Skeletal muscle tissue (tissue), 4 donors: Measurements from ENCODE around the gene SMARCA4. TPM values are rescaled to one million over a fixed set of nuclear protein-coding genes. Genes with fewer than 3 reads are reported as not detected.
A peak's percentile ranks its signal among the peaks of the same experiment; 100 is the strongest.

ENCODE experiments used
- H3K27ac ChIP-seq: one replicate; pipeline ENCODE4 v1.7.0; 2013; ENCODE audit warnings: mild to moderate bottlenecking, low read depth, low read length, inconsistent platforms
- H3K27me3 ChIP-seq, 3 donors: one replicate each; pipeline ENCODE4 v1.7.0; 2013; ENCODE audit warnings: low read length in 3 of 3; ENCODE audit not compliant: control insufficient read depth in 3 of 3, insufficient read depth in 3 of 3
- H3K36me3 ChIP-seq, 3 donors: one replicate each; pipeline ENCODE4 v1.7.0; 2013; ENCODE audit warnings: low read length in 3 of 3; ENCODE audit not compliant: control insufficient read depth in 3 of 3, insufficient read depth in 3 of 3
- H3K4me1 ChIP-seq, 3 donors: one replicate each; pipeline ENCODE4 v1.7.0; 2013; ENCODE audit warnings: low read length in 3 of 3, mild to moderate bottlenecking in 3 of 3; ENCODE audit not compliant: control insufficient read depth in 3 of 3, insufficient read depth in 3 of 3
- H3K4me3 ChIP-seq, 3 donors: one replicate each; pipeline ENCODE4 v1.7.0; 2013; ENCODE audit warnings: low read length in 3 of 3
- H3K9ac ChIP-seq, 3 donors: one replicate each; pipeline ENCODE4 v1.7.0; 2013; ENCODE audit warnings: low read length in 3 of 3, mild to moderate bottlenecking in 3 of 3, moderate library complexity in 2 of 3, low read depth in 1 of 3
- H3K9me3 ChIP-seq, 3 donors: one replicate each; pipeline ENCODE4 v1.7.0; 2013; ENCODE audit warnings: low read length in 3 of 3; ENCODE audit not compliant: control insufficient read depth in 3 of 3
- total RNA-seq: library from RNA; depleted of rRNA; stranded (reverse); fragments of >200 nt; gene quantifications from one replicate; pipeline ENCODE4 v1.2.3, GENCODE V29; 2014
- donor health status: Osteomylitis.

The SMARCA4 gene
- total RNA-seq, 1 donor from 2014 or later: 58.5 TPM

- Histone ChIP-seq H3K4me3 (no peak overlapping the region), H3K9ac (no peak overlapping the region), H3K27me3 (no peaks in the 10 kb centered on the region), H3K36me3 (peaks cover 60 to 78% (median 70%) of the 10 kb centered on the region in 3 donors), H3K27ac (no peak overlapping the region), H3K9me3 (no peaks in the 10 kb centered on the region), H3K4me1 (no peaks in the 10 kb centered on the region)
These were observed 57.9 kb downstream of the SMARCA4 start for GRCh38 chr19:11018763-11019162.

DNA sequence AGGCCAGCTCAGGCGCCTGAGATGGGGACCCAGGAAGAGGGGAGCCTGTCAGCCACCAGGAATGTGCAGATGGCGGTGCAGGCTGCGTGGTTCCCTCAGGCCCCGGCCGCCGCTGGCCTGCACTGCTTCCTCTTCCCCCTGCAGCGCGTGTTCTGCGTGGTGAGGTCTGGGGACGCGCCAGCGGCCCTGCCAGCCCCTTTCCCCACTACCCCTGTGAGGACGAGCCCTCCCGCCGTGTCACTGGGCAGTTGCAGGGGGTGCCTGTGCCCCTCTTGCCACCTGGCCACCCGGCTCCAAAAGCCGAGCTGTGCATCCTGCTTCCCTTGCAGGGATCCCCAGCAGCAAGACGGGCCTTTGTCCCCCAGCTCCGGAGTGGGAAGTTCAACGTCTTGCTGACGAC lies 58.4 kb downstream of the SMARCA4 start:
- Histone ChIP-seq H3K4me3 (no peak overlapping the region), H3K27ac (no peak overlapping the region), H3K27me3 (no peaks in the 10 kb centered on the region), H3K36me3 (peaks cover 60 to 79% (median 69%) of the 10 kb centered on the region in 3 donors), H3K9me3 (no peaks in the 10 kb centered on the region), H3K4me1 (no peaks in the 10 kb centered on the region), H3K9ac (no peak overlapping the region)

DNA sequence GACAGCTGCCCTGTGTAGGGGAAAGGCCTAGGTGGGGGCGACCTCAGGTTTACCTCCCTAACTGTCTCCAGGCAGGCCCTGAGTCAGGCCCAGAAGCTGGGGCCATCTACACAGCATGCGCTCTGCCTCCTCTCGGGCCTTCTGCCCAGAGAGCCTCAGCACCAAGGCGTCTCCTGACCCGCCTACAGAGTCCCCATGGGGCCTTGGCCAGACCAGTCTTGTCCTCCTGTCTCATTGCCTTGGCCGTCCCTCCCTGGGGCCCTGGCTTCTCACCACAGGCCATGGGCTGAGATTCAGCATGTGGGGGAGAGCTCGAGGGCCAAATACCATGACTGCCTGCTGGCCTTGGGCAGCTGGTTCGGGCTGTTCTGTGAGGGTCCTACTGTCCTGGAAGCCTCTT lies 59.0 kb downstream of the SMARCA4 start:
- no peaks in the 10 kb centered on the region for H3K27me3 ChIP-seq
- no peak overlapping the region for H3K9ac ChIP-seq
- no peaks in the 10 kb centered on the region for H3K9me3 ChIP-seq
- peaks cover 59 to 81% (median 70%) of the 10 kb centered on the region in 3 donors for H3K36me3 ChIP-seq
- H3K4me1 ChIP-seq: no peaks in the 10 kb centered on the region
- no peak overlapping the region for H3K4me3 ChIP-seq
- no peak overlapping the region for H3K27ac ChIP-seq

DNA sequence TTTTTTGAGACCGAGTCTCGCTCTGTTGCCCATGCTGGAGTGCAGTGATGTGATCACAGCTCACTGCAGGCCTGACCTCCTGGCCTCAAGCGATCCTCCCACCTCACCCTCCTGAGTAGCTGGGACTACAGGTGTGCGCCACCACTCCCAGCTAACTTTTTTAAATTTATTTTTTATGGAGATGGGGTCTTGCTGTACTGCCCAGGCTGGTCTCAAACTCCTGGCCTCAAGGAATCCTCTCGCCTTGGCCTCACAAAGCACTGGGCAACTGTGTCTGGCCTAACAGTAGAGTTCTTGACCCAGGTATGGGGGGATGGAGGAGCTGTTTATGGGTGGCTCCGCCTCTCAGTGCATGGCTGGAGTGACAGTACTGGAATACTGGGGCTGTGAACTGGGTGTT lies 59.6 kb downstream of the SMARCA4 start:
- H3K27me3 ChIP-seq: no peaks in the 10 kb centered on the region
- no peaks in the 10 kb centered on the region for H3K4me1 ChIP-seq
- peaks cover 64 to 80% (median 71%) of the 10 kb centered on the region in 3 donors for H3K36me3 ChIP-seq
- no peaks in the 10 kb centered on the region for H3K9me3 ChIP-seq
- no peak overlapping the region for H3K27ac ChIP-seq
- H3K9ac ChIP-seq: no peak overlapping the region
- H3K4me3 ChIP-seq: no peak overlapping the region

- Histone ChIP-seq H3K27ac (no peak overlapping the region), H3K9ac (no peak overlapping the region), H3K9me3 (no peaks in the 10 kb centered on the region), H3K36me3 (peaks cover 71 to 87% (median 77%) of the 10 kb centered on the region in 3 donors), H3K4me3 (no peak overlapping the region), H3K27me3 (no peaks in the 10 kb centered on the region), H3K4me1 (no peaks in the 10 kb centered on the region)
These were observed 60.3 kb downstream of the SMARCA4 start for GRCh38 chr19:11020982-11021759.

GRCh38 chr19:11021760-11022144 lies 60.9 kb downstream of the SMARCA4 start:
- Histone ChIP-seq H3K4me3 (no peak overlapping the region), H3K27ac (no peak overlapping the region), H3K9ac (no peak overlapping the region), H3K27me3 (no peaks in the 10 kb centered on the region), H3K36me3 (peaks cover 73 to 88% (median 78%) of the 10 kb centered on the region in 3 donors), H3K4me1 (no peaks in the 10 kb centered on the region), H3K9me3 (no peaks in the 10 kb centered on the region)

GRCh38 chr19:11023016-11023415 lies 62.2 kb downstream of the SMARCA4 start:
- Histone ChIP-seq H3K27me3 (no peaks in the 10 kb centered on the region), H3K9ac (no peak overlapping the region), H3K4me1 (no peaks in the 10 kb centered on the region), H3K9me3 (no peaks in the 10 kb centered on the region), H3K4me3 (no peak overlapping the region), H3K36me3 (peaks cover 72 to 90% (median 83%) of the 10 kb centered on the region in 3 donors), H3K27ac (no peak overlapping the region)

- H3K27ac ChIP-seq: no peak overlapping the region
- peaks cover 73 to 90% (median 83%) of the 10 kb centered on the region in 3 donors for H3K36me3 ChIP-seq
- no peak overlapping the region for H3K4me3 ChIP-seq
- H3K9ac ChIP-seq: no peak overlapping the region
- no peaks in the 10 kb centered on the region for H3K27me3 ChIP-seq
- no peaks in the 10 kb centered on the region for H3K9me3 ChIP-seq
- no peaks in the 10 kb centered on the region for H3K4me1 ChIP-seq
These were observed 62.9 kb downstream of the SMARCA4 start for GRCh38 chr19:11023710-11024109.

- peak overlapping the region; percentile 44 for H3K27ac ChIP-seq
- H3K4me1 ChIP-seq: no peaks in the 10 kb centered on the region
- H3K27me3 ChIP-seq: no peaks in the 10 kb centered on the region
- H3K9me3 ChIP-seq: no peaks in the 10 kb centered on the region
- peaks cover 72 to 90% (median 82%) of the 10 kb centered on the region in 3 donors for H3K36me3 ChIP-seq
- H3K9ac ChIP-seq: peak overlapping the region in 1 of 3 donors; percentile 10
- no peak overlapping the region for H3K4me3 ChIP-seq
These were observed 63.4 kb downstream of the SMARCA4 start for GRCh38 chr19:11024259-11024658.

DNA sequence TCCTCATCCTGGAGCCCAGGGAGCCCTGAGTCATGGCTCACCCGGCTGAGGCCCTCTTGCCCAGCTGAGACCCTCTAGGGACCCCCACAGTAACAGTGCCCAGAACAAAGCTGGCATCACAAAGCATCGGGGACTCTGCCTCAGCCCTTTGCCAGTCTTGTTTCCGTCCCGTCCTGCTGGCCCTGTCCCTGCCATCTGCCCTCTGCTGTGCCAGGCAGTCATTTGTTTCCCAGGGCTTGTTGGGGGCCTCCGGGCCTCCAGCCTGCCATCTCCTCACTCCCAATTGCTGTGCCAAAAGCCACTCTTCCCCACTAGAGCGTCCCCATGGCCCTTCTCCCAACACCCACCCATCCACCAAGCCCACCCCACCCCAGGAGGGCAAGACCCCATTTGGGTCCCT lies 64.2 kb downstream of the SMARCA4 start:
- H3K9me3 ChIP-seq: no peaks in the 10 kb centered on the region
- no peaks in the 10 kb centered on the region for H3K27me3 ChIP-seq
- H3K36me3 ChIP-seq: peaks cover 65 to 85% (median 77%) of the 10 kb centered on the region in 3 donors
- H3K4me3 ChIP-seq: no peak overlapping the region
- no peak overlapping the region for H3K9ac ChIP-seq
- no peaks in the 10 kb centered on the region for H3K4me1 ChIP-seq
- H3K27ac ChIP-seq: no peak overlapping the region
